BLaER1 treated with 17β-estradiol and CSF1 and Interleukin-3, amounts not matched to agents 10 nM and 100 nM (cell line): Measurements from ENCODE around the gene TRIM61.
"Not testable (repeated sequence)": the region's sequence is repeated elsewhere in the genome, so short reads cannot be mapped to it uniquely, and the experiment has no call there.

Experiments
- H3K27ac ChIP-seq, 11 experiments: shearing (Covaris generic); formaldehyde crosslinking; 2 replicates each; pipeline ENCODE4 v1.8.1; 2022
- H3K27me3 ChIP-seq, 11 experiments: shearing (Covaris generic); formaldehyde crosslinking; 2 replicates each; pipeline ENCODE4 v1.8.1; 2022
- H3K36me3 ChIP-seq, 11 experiments: shearing (Covaris generic); formaldehyde crosslinking; 2 replicates each; pipeline ENCODE4 v1.8.1; 2022
- H3K4me1 ChIP-seq, 10 experiments: shearing (Covaris generic); formaldehyde crosslinking; 2 replicates each; pipeline ENCODE4 v1.8.1; 2022
- H3K4me2 ChIP-seq, 11 experiments: shearing (Covaris generic); formaldehyde crosslinking; 2 replicates each; pipeline ENCODE4 v1.8.1; 2022
- H3K4me3 ChIP-seq, 10 experiments: shearing (Covaris generic); formaldehyde crosslinking; 2 replicates each; pipeline ENCODE4 v1.8.1; 2022
- H3K9ac ChIP-seq, 11 experiments: shearing (Covaris generic); formaldehyde crosslinking; 2 replicates each; pipeline ENCODE4 v1.8.1; 2022
- H3K9me3 ChIP-seq, 11 experiments: shearing (Covaris generic); formaldehyde crosslinking; replicated peaks in 1 of 11; 2 replicates each; pipeline ENCODE4 v1.8.1; 2022
- H4K20me1 ChIP-seq, 11 experiments: shearing (Covaris generic); formaldehyde crosslinking; 2 replicates each; pipeline ENCODE4 v1.8.1; 2022
- Cebpa-rat ChIP-seq, 11 experiments: shearing (Covaris generic); IDR thresholded peaks; 2 replicates each; pipeline ENCODE4 v1.8.1; 2022

The TRIM61 gene

GRCh38 chr4:164977243-164978164 lies at the start of gene TRIM61:
TSS of gene TRIM61 (minus strand) at chr4:164977657. CDS start at chr4:164970002, 7,655 bp downstream.
- H3K9me3 ChIP-seq, result peaks cover 7 to 26% (median 19%) of the 10 kb centered on the region in 11 experiments; a peak in 18 of 22 replicates
- no peak within 1 kb of the TSS for H3K4me2 ChIP-seq
- no peak within 1 kb of the TSS for H3K4me3 ChIP-seq
- no peaks in the 10 kb centered on the region for H4K20me1 ChIP-seq
- H3K27ac ChIP-seq, result no peak within 1 kb of the TSS
- TF ChIP-seq Cebpa-rat (IDR thresholded peaks at IDR 0.05), result no peak
- no peaks in the 10 kb centered on the region for H3K36me3 ChIP-seq
- H3K27me3 ChIP-seq, result no peaks in the 10 kb centered on the region
- no peaks in the 10 kb centered on the region for H3K4me1 ChIP-seq
- no peak within 1 kb of the TSS for H3K9ac ChIP-seq

- H3K9me3 ChIP-seq, H3K27me3 ChIP-seq, H3K9ac ChIP-seq, H4K20me1 ChIP-seq, H3K27ac ChIP-seq, H3K4me1 ChIP-seq, H3K4me2 ChIP-seq, H3K36me3 ChIP-seq, H3K4me3 ChIP-seq: not testable (repeated sequence)
Measured at GRCh38 chr4:165025782-165026181, 48.3 kb upstream of the TRIM61 start.

GRCh38 chr4:165019995-165020394 lies 42.5 kb upstream of the TRIM61 start:
- not testable (repeated sequence) for H3K4me2 ChIP-seq, H3K9ac ChIP-seq, H3K27ac ChIP-seq

GRCh38 chr4:165016971-165017370 lies 39.5 kb upstream of the TRIM61 start:
- H3K4me1 ChIP-seq, result no peaks in the 10 kb centered on the region

More at GRCh38 chr4:165019995-165020394, 42.5 kb upstream of the TRIM61 start:
- H3K27me3 ChIP-seq, H3K4me3 ChIP-seq, H3K36me3 ChIP-seq, H4K20me1 ChIP-seq, H3K9me3 ChIP-seq, H3K4me1 ChIP-seq: not testable (repeated sequence)

GRCh38 chr4:165013691-165014090 lies 36.2 kb upstream of the TRIM61 start:
- TF ChIP-seq Cebpa-rat (IDR thresholded peaks at IDR 0.05), result no peak
- Histone ChIP-seq H3K27me3 (no peaks in the 10 kb centered on the region), H4K20me1 (no peaks in the 10 kb centered on the region), H3K4me3 (no peak overlapping the region), H3K4me2 (no peak overlapping the region), H3K36me3 (no peaks in the 10 kb centered on the region), H3K4me1 (no peaks in the 10 kb centered on the region), H3K9me3 (no peaks in the 10 kb centered on the region), H3K9ac (no peak overlapping the region), H3K27ac (no peak overlapping the region)

More at GRCh38 chr4:165016971-165017370, 39.5 kb upstream of the TRIM61 start:
- H3K27ac ChIP-seq, result no peak overlapping the region
- no peaks in the 10 kb centered on the region for H4K20me1 ChIP-seq
- H3K4me2 ChIP-seq, result no peak overlapping the region
- no peaks in the 10 kb centered on the region for H3K27me3 ChIP-seq
- H3K4me3 ChIP-seq, result no peak overlapping the region
- peaks cover 0 to 6% (median 0%) of the 10 kb centered on the region in 11 experiments; a peak in 3 of 22 replicates for H3K9me3 ChIP-seq
- H3K9ac ChIP-seq, result no peak overlapping the region
- H3K36me3 ChIP-seq, result no peaks in the 10 kb centered on the region
- TF ChIP-seq Cebpa-rat (IDR thresholded peaks at IDR 0.05), result no peak

- H3K9ac ChIP-seq, result no peak overlapping the region
- H3K27ac ChIP-seq, result no peak overlapping the region
- no peak overlapping the region for H3K4me3 ChIP-seq
- H3K27me3 ChIP-seq, result no peaks in the 10 kb centered on the region
- H3K36me3 ChIP-seq, result no peaks in the 10 kb centered on the region
- TF ChIP-seq Cebpa-rat (IDR thresholded peaks at IDR 0.05), result no peak
- H3K4me2 ChIP-seq, result no peak overlapping the region
- no peaks in the 10 kb centered on the region for H4K20me1 ChIP-seq
- no peaks in the 10 kb centered on the region for H3K9me3 ChIP-seq
- no peaks in the 10 kb centered on the region for H3K4me1 ChIP-seq
Measured at GRCh38 chr4:165011403-165011802, 33.9 kb upstream of the TRIM61 start.

- Histone ChIP-seq H3K4me1 (no peaks in the 10 kb centered on the region), H3K9ac (no peak overlapping the region), H3K9me3 (no peaks in the 10 kb centered on the region), H4K20me1 (no peaks in the 10 kb centered on the region), H3K27me3 (no peaks in the 10 kb centered on the region), H3K4me3 (no peak overlapping the region), H3K27ac (no peak overlapping the region), H3K36me3 (no peaks in the 10 kb centered on the region), H3K4me2 (no peak overlapping the region)
- TF ChIP-seq Cebpa-rat (IDR thresholded peaks at IDR 0.05), result no peak
Measured at GRCh38 chr4:165010991-165011390, 33.5 kb upstream of the TRIM61 start.

GRCh38 chr4:165010487-165010886 lies 33.0 kb upstream of the TRIM61 start:
- no peak overlapping the region for H3K4me2 ChIP-seq
- H3K9ac ChIP-seq, result no peak overlapping the region
- H3K27me3 ChIP-seq, result no peaks in the 10 kb centered on the region
- no peak overlapping the region for H3K4me3 ChIP-seq
- no peak overlapping the region for H3K27ac ChIP-seq
- TF ChIP-seq Cebpa-rat (IDR thresholded peaks at IDR 0.05), result no peak
- no peaks in the 10 kb centered on the region for H3K9me3 ChIP-seq
- no peaks in the 10 kb centered on the region for H3K36me3 ChIP-seq
- no peaks in the 10 kb centered on the region for H4K20me1 ChIP-seq
- no peaks in the 10 kb centered on the region for H3K4me1 ChIP-seq

GRCh38 chr4:165009493-165010227 lies 32.2 kb upstream of the TRIM61 start:
- no peak for TF ChIP-seq Cebpa-rat (IDR thresholded peaks at IDR 0.05)
- Histone ChIP-seq H3K27ac (no peak overlapping the region), H3K27me3 (no peaks in the 10 kb centered on the region)

More at GRCh38 chr4:165009493-165010227, 32.2 kb upstream of the TRIM61 start:
- H3K4me2 ChIP-seq, result no peak overlapping the region
- H3K9ac ChIP-seq, result no peak overlapping the region
- no peak overlapping the region for H3K4me3 ChIP-seq
- H3K4me1 ChIP-seq, result no peaks in the 10 kb centered on the region
- H3K36me3 ChIP-seq, result no peaks in the 10 kb centered on the region
- no peaks in the 10 kb centered on the region for H4K20me1 ChIP-seq
- no peaks in the 10 kb centered on the region for H3K9me3 ChIP-seq
